ENCODE data around the gene GANAB.
A peak's percentile ranks its signal among the peaks of the same experiment; 100 is the strongest.
"Not testable (repeated sequence)": the region's sequence is repeated elsewhere in the genome, so short reads cannot be mapped to it uniquely, and the experiment has no call there.

GANAB gene

DNA sequence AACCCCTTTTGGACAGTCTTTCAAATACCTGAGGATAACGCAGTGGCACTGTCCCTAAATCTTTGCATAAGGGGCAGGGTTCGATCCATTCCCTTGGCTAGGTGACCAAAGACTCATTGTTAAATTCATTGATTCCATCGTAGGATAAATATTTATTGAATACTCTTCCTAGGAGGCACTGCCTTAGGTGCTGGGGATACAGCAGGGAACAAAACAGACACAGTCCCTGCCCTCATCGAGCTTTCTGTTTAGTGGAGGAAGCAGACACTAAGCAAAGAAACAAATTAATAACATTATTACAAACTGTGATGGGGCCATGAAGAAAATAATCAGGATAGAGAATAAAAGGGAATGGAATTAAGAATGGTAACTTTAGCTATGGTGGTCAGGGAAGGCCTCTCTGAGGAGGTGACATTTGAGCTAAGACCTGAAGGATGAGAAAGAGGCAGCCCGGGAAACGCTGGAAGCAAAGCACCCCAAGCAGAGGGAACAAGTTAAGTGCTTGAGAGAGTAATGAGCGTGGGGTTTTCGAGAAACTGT lies 25.3 kb downstream of the GANAB start:
- no peak for DNase-seq

DNA sequence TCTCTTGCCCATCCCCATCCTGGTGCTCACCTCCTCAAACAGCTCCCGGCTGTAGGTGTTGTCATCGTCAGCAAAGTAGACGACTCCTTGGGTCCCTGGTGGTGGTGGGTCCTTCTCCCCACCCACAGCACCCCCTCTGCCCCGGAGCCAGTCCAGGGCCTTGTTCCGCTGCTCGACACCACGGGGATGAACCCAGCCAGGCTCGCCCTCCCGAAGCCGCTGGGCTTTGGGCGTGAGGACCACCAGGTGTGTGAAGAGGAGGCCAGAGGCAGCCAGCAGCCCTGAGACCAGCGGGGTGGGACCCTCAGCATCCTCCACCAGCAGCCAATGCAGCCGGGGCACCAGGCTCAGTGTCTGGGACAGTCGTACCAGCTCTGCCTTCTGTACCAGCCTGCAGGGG lies 29.5 kb downstream of the GANAB start:
- not testable (repeated sequence) for DNase-seq

DNA sequence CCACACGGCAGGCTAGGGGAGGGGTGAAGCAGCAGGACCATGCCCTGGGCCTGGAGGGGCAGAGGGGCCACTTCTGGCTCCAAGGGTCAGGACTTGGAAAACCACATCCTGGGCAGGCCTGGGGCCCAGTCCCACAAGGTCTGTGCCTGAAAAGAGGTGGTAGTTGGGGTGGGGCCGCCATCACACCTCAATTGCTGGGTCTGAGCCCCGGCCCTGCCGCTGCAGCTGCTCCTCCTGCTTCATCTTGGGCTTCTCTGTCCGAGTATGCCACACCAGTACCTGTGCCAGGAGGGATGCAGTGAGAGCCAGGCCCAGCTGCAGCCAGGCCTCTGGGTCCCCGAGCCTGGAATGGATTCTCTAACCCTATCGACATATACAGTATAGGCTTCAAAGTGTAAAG lies 30.9 kb downstream of the GANAB start:
- no peak for DNase-seq

DNA sequence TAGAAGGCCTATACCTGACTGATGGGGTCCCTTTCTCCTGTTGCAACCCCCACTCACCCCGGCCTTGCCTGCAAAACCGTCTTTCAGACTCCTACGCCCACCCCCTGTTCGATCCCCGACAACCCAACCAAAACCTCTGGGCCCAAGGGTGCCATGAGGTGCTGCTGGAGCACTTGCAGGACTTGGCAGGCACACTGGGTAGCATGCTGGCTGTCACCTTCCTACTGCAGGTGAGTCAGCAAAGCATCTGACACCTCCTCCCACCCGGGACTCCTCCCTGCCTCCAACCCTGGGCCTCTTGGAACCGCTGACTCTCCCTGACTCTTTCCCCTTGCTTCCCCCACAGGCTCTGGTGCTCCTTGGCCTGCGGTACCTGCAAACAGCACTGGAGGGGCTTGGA lies 32.1 kb downstream of the GANAB start:
- DNase-seq = no peak

DNA sequence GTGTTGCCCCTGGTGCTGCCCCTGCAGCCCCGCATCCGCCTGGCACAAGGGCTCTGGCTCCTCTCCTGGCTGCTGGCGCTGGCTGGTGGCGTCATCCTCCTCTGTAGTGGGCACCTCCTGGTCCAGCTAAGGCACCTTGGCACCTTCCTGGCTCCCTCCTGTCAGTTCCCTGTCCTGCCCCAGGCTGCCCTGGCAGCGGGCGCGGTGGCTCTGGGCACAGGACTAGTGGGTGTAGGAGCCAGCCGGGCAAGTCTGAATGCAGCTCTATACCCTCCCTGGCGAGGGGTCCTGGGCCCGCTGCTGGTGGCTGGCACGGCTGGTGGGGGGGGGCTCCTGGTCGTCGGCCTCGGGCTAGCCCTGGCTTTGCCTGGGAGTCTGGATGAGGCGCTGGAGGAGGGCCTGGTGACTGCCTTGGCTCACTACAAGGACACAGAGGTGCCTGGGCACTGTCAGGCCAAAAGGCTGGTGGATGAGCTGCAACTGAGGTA lies 33.1 kb downstream of the GANAB start:
- no peak for DNase-seq

DNA sequence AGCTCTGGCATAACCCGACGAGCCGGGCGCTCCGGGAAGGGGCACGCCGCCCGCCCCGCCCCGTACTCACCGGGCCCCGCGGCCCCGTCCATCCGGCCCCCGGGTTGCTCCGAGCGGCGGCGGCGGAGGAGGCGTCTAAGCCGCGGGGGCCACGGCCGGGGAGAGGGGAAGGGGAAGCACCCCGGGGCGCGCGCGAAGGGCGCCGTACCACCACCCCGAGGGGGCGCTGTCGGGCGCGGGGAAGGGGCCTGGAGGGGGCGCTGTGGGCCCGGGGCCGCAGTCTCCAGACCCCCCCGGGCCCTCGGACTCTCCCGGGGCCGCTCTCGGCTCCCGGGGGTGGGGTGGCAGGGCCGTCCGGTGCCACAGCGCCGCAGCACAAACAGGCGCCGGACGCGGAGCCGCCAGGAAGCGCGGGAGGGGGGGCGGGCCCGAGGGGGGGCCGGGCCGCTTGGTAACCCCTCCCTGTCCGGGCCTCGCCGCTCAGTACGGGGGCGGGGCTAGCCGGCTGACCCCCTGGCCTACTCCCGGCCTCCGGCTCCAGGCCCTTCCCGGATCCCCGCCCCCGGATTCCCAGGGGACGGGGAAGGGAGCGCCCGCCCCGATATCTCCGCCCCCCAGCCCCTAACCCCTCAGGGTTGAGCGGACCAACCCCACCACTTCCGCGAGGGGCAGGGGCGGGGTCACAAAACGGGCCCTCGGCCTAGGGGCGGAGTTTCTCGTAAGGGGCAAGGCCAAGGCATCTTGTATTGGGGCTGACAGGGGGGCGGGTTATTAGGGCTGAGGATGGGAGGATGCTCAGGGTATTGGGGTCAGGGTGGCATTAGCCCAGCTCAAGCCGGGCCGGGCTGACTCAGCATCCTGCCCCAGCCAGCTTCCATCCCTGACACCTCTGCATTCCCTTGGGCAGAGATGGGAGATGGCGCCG lies 33.8 kb downstream of the GANAB start, which contains the start of the genes EML3 and ROM1:
Gene EML3 (minus strand): TSS at position 410 of the 925 bp plus-strand sequence. CDS start 318 bp downstream, at position 92.
Gene ROM1 (plus strand): TSS at position 892 of the 925 bp plus-strand sequence. CDS start 25 bp downstream, at position 917.
- DNase-seq = peak; percentile 79

DNA sequence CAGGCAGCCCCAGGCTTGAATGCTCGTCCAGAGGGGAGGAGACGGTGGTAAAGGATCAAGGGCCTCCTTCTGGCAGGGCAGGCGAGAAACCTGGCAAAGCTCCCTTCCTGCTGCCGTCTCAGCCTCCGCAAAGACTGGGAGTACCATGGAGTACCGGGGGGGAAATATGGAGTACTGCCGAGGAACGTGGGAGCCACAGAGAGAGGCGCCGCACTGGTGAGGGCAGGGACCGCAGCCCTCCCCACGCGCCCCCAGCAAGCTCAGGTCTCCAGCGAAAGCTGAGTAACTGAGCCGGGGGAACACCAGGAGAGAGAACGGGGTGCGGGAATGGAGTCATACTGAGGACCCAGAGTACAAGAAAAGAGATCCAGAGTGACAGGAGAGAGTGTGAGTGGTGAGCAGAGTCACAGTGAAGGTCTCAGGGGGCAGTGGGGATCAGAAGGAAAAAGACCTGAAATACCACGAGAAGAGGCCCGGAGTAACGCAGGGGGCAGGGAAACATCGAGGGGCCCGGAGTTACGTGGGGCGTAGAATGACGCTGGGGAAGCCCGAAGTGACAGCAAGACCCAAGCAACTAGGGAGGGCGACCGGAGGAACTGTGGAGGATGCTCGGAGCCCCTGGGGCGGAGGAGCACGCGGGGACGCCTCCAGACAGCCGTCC lies 34.6 kb downstream of the GANAB start:
- DNase-seq = peak; percentile 61

DNA sequence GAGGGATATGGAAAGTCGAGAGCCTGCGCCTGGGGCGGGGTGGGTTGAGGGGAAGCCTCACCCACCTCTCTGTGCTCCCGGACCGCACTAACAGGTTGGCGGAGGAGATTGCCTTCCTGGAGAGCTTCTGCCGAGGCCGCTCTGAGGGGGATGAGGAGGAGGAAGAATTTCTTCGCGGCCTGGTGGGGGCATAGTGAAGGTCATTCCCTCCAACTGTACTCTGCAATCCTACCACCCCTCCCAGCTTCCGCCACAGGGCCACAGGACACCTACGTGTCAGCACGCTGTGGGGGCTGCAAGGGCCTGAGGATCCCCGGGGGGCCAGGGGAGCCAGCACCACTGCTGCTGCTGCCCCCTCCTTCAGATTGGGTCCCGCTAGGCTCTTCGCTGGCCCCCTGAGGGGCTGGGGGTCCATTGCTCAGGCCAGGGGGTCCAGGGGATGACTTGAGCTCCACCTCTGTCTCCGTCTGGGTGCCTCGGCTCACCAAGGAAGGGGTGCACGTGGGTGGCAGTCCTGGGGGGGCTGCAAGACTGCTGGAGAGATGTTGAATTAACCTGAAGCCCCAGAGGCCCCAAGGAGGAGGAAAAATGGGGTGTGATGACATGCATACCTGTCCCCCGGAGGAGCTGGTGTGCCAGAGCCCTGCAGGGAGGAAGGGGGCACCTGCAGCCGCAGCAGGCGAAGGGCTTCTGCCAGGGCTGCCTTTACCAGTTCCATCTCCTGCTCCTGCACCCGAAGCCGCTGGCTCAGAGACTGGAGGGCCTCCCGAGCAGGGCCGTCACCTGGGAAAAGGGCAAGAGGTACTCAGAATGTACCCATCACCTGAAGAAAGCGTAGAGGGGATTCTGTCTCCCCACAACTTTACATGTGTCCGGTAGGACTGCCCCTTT lies 35.4 kb downstream of the GANAB start:
- DNase-seq = no peak

DNA sequence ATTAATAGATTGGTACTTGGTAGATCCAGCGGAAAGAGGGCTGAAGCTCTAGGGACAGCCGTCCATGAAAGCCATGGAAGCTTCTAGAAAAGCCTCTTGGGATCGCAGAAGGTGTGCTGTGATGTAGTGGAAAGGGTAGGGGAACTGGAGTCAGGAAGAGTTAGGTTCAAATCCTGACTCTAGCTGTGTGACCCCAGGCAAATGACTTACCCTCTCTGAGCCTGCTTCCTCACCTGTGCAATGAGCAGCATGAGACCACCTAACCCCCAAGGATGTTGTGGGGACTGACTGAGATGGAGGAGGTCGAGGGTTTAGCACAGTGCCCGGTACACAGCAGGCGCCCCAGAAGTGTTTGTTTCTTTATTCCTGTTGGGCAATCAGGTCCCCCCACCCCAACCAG lies 36.0 kb downstream of the GANAB start:
- no peak for DNase-seq

DNA sequence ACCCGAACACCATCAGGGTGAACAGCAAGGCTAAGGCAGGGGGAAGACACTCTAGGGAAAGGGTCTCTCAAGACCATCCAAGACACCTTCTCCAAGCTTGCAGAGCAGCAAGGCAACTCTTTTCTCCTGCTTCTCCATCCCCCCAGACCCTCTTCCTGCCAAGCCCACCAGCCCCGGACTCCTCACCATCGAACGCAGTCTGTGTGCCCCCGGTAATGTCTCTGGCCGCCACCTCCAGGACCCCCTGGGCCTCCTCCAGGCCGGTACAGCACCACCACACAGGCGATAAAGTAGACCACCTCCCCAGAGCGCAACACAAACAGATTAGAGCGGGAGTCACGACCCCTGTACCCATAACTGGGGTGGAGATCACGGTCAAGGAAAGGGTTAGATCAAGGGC lies 37.6 kb downstream of the GANAB start:
- DNase-seq = no peak

DNA sequence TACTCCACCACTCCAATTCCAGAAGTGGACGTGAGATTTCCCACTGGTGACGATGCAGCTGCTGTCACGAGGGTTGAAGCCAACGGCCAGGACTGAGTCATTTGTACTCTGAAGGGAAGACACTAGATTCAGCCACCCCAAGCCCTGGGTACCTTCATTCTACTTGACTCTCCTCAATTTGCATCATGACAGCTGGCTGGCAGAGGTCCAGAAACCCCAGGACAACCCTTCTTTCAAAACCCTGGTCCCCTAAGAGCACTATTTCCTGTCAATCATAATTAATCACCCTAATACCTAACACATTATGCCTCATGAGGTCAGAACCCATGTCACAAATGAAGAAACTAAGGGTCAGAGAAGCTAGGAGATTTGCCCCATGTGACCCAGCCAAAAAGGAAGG lies 38.7 kb downstream of the GANAB start:
- no peak for DNase-seq

DNA sequence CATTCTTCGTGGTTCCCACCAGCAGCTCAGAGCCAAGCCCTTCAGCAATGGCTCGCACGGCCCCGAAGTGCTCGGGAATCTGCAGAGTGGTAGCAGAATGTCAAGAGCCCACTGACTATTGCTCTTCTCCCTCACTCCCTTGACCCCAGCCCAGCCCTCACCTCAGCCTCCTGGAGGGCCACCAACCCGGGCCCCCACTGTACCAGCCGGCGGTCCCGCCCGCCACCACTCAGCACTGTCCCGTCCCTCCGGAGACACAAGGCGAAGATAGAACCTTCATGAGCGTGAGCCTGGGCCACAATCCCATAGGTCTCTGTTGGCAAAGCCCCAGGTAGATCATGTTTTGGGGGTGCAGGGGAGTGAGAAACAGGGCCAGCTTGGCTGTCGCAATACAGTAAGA lies 40.5 kb downstream of the GANAB start:
- no peak for DNase-seq

DNA sequence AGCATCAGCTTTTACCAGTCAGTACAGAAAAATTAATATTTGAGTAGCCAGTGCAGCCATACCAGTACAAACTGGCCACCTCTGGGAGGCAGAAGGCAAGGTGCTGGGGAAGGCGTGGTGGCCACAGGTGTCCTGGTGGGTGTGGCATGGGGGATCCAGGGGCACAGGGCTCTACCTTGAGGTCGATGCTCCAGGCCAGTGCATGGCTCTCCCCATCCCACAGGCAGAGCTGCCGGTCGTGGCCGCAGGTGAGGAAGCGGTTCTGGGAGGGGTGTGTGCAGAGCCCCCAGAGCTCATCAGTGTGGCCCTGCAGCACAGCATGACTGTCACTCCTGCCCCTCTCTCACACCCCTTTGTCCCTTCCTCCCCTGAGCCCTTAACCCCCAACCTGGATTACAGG lies 40.9 kb downstream of the GANAB start:
- no peak for DNase-seq

DNA sequence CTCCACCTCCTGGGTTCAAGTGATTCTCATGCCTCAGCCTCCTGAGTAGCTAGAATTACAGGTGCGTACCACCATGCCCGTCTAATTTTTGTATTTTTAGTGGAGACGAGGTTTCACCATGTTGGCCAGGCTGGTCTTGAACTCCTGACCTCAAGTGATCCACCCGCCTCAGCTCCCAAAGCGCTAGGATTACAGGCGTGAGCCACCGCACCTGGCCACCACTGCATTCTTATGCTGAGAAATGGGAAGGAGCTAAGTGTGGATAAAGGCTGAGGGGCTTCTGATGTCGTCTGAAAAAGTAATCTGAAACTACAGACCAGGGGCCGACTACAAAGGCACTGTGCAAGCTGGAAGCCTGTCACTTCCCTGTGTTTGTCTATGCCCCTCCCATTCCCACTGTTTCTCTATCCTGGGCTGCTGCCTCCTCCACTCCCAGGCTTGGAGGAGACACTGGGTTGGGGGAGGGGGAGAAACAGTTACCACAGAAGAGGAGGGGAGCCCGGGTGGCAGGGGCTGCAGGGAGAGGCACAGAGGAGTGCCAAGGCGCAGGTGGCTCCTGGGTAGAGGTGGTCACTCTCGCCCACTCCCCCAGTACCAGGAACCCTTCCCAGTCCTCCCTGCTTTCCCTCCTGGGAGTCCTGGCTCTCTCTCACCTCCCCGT lies 41.8 kb downstream of the GANAB start:
- DNase-seq = no peak

DNA sequence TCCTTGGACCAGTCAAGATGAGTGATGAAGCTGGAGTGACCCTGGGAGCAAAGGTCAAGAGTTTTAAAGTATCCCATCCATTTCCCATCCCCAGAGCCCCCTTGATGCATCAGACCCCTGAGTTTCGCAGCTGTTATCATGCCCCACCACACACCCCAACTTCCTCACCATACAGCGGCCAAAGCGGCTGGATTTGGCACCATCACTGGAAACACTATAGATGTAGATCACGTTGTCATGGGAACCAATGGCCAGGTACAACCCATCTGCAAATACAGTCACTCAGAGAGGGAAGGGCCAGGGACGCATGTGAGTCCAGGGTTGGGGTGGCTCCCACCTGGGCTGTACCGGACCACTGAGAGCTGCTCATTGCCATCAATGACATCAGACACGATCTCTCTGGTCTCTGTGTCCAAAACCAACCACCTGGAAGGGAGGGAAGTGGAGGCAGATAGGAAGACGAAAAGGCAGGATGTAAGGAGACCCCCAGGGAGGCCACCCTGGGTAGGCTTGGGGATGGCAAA lies 42.6 kb downstream of the GANAB start:
- DNase-seq = no peak

DNA sequence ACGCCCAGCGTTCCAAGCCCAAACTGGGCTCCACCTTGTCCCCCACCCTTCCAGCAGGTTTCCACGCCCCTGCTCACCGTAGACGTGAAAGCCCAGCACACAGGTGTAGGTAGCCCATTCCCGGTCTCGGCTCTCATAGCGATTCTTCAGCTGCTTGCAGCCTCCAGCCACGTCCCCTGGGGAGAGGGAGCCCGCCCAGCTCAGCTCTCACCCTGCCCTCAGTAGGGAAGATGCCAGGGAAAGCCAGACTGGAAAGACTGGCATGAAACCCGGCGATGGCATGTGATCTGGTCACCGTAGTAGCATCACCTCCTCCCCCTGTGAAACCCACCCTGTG lies 43.4 kb downstream of the GANAB start:
- DNase-seq = no peak

DNA sequence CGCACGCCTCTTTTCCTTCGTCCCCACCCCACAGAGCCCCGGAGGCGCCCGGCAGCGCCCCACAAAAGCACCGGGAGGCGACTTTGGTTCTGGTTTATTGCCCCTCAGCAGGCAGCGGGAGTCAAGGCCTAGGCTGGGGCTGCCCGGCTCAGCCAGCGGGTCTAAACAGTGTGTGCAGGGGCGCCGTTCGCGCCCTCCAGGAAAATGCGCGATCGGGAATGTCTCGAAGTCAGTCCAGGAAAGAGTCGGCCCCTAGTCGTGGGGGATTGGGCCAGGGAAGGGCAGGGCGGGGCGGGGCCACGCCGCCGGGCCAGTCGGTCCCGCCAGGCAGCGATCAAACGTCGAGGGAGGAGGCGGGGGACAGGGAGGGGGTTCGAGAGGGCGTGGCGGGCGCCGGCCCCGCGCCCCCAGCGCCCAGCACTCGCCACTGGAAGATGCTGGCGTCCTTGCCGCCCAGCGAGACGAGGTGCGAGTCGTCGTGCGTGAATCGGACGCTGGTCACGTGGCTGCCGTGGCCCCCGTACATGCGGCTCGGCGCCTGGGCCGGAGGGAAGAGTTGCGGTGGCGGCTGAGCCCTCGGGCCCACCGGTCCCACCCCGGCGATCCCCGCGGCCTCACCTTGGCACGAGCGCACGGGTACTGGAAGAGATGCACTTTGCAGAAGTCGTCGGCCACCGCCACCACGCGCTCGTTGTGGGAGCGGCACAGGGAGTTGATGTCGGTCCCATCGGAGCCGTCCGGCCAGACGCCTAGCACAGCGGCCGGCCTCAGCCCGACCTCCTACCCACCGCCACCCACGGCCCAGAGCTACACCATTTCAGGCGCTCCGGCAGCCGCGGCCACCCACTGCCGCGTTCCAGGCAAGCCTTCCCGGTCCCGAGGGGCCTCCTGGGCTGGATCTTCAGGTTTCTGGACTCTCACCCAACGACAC lies 44.0 kb downstream of the GANAB start:
- peak; percentile 51 for DNase-seq

DNA sequence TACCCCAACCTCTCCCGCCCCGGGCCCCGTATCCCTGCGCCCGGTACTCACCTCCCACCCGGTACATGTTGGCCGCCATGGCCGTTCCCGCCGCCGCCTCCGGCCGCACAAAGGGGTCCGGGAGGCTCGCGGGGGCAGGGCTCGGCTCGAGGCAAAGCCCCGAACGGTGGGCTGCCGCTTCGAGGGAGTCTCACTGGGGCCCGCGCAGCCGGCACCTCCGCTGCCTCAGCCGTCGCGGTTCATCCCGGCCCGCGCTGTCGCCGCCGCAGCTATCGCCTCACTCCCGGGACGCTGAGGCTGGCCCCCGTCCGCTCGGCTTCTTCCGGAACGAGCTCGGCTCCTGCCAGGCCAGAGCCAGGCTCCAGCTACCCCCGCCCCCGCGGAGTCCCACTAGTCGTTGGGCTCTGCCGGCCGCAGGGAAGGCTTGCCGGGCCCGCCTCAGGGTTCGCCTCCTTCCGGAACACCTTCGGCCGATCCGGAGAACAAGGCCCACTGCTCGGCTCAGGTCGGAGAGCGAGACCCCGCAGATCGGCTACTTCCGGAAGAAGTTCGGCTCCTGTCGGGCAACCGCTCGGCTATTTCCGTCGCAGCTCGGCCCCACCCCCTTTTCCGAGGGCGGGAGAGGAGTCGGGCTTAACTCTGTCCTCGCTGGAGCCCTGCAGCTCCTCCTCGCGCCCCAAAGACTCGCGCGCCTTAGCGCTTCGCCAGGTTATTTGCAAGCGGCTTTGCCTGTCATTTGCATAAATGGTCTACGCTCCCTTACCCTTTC lies 44.9 kb downstream of the GANAB start, which contains the start of gene MTA2:
Gene MTA2 (minus strand): TSS at position 494 of the 769 bp plus-strand sequence. CDS start 415 bp downstream, at position 79.
- peak; percentile 98 for DNase-seq

DNA sequence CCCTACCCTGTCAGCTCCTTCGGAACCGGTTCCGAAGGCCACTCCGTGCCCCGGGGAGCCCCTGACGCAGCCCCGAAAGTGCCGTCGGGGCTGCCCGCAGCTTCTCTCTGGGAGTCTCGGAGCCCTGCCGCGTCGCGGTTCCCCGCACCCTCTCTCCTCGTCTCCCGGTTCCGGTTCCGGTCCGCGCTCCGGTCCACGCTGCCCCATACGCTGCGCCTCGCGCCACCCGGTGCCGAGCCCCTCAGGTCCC lies 45.4 kb downstream of the GANAB start:
- DNase-seq = peak; percentile 38
